ENCODE results near the gene GAS6.

GRCh38 chr13:113855931-113856715, 7.8 kb downstream of the GAS6 start:
- no peak for TF ChIP-seq BACH2 (CRISPR knock-in tag; IDR thresholded peaks at IDR 0.05; ENCODE audit: borderline replicate concordance)
- no peak for TF ChIP-seq PATZ1 (CRISPR knock-in tag; IDR thresholded peaks at IDR 0.05; ENCODE audit: borderline replicate concordance)
- no peak for TF ChIP-seq CREB5 (CRISPR knock-in tag; IDR thresholded peaks at IDR 0.05; ENCODE audit: low read depth)
- no peak for TF ChIP-seq RARB (CRISPR knock-in tag; IDR thresholded peaks at IDR 0.05)
- TF ChIP-seq ZC3H10 (CRISPR knock-in tag; IDR thresholded peaks at IDR 0.05) = no peak
- no peak for TF ChIP-seq ARNTL (CRISPR knock-in tag; IDR thresholded peaks at IDR 0.05; ENCODE audit: borderline replicate concordance, low read depth)
- TF ChIP-seq ZFP30 (CRISPR knock-in tag; IDR thresholded peaks at IDR 0.05) = no peak
- TF ChIP-seq ZFP3 (CRISPR knock-in tag; IDR thresholded peaks at IDR 0.05) = no peak
- TF ChIP-seq GLIS3 (CRISPR knock-in tag; IDR thresholded peaks at IDR 0.05) = no peak
- no peak for TF ChIP-seq ISL1 (CRISPR knock-in tag; IDR thresholded peaks at IDR 0.05)

Data from SK-N-SH treated with all-trans-retinoic acid at 6 μM for 48 hours (cell line).